K562 (cell line): ENCODE results near the gene BTRC. TPM values are rescaled to one million over a fixed set of nuclear protein-coding genes. Genes with fewer than 3 reads are reported as not detected.

Source experiments
- ATAC-seq: fragments of 200-7000 bp; cut with Tn5 transposase; 3 replicates; pipeline ENCODE4 v1.9.1; 2020; ENCODE audit warnings: moderate library complexity
- BruUV-seq: library from RNA; stranded (reverse); fragments of 400-500 nt; replicated peaks from 2 replicates; lab custom pipeline; 2021; lab: Mats Ljungman, UMichigan
- CTCF ChIA-PET: fragments of 300-600 bp; formaldehyde crosslinking; extraction: SDS; loops from one replicate; lab custom pipeline; 2021; ENCODE audit warnings: low intra/inter-chr PET ratio; lab: Yijun Ruan, JAX
- POLR2A ChIA-PET: fragments of 300-600, 350-650 bp; sonication (Branson Sonifier 250); formaldehyde crosslinking; extraction: SDS; loops from one replicate; lab custom pipeline; 2021; ENCODE audit warnings: antibody characterized with exemption, inconsistent platforms; lab: Yijun Ruan, JAX
- DNase-seq, 4 experiments: peaks; one replicate each; pipeline versions ENCODE4 v3.0.0 to v3.0.0-alpha.2; 2011 to 2018; ENCODE audit warnings: low spot score in 3 of 4, mixed read lengths in 3 of 4; ENCODE audit errors: extremely low read depth in 1 of 4
- FAIRE-seq: peaks from 2 replicates; lab custom pipeline; 2011; peaks lifted over from hg19 to GRCh38; lab: Jason Lieb, UNC
- H2AFZ ChIP-seq: 2 replicates; pipeline ENCODE4 v1.6.0; 2011; ENCODE audit warnings: low read depth, low read length, control low read depth, inconsistent platforms
- H3K27ac ChIP-seq: fragments of 200-600 bp; 3 replicates; pipeline ENCODE4 v1.8.0; 2011; ENCODE audit warnings: low read depth, mild to moderate bottlenecking, control low read depth, inconsistent platforms, low read length, moderate library complexity, mixed read lengths; ENCODE audit errors: extremely low read depth
- H3K27me3 ChIP-seq, 2 experiments: fragments of 300-600 bp in 1 of 2; 2 replicates in 1 of 2; 3 replicates in 1 of 2; pipeline versions ENCODE4 v1.6.0 to v1.8.0; 2011; ENCODE audit warnings: inconsistent platforms in 2 of 2, low read length in 2 of 2, mild to moderate bottlenecking in 1 of 2, mixed read lengths in 1 of 2, moderate library complexity in 1 of 2; ENCODE audit not compliant: control insufficient read depth in 2 of 2, insufficient read depth in 2 of 2
- H3K36me3 ChIP-seq: fragments of 300-600 bp; 3 replicates; pipeline ENCODE4 v1.8.0; 2011; ENCODE audit warnings: mild to moderate bottlenecking, low read length, inconsistent platforms; ENCODE audit not compliant: control insufficient read depth, insufficient read depth
- H3K4me1 ChIP-seq, 2 experiments: fragments of 200-600 bp in 1 of 2; replicated peaks in 1 of 2; 2 replicates in 1 of 2; 3 replicates in 1 of 2; pipeline versions ENCODE4 v1.5.1 to v1.8.0; 2011; ENCODE audit warnings: inconsistent platforms in 2 of 2, low read length in 2 of 2, mild to moderate bottlenecking in 1 of 2, mixed read lengths in 1 of 2, moderate library complexity in 1 of 2; ENCODE audit not compliant: control insufficient read depth in 2 of 2, insufficient read depth in 2 of 2
- H3K4me2 ChIP-seq: 2 replicates; pipeline ENCODE4 v1.6.1; 2011; ENCODE audit warnings: low read length, control low read depth, inconsistent platforms, mixed read lengths; ENCODE audit not compliant: insufficient read depth
- H3K4me3 ChIP-seq: fragments of 200-600 bp; sonication (generic), shearing (Covaris generic); 2 replicates; pipeline ENCODE4 v1.5.1; 2016; ENCODE audit warnings: control low read depth, inconsistent platforms
- H3K79me2 ChIP-seq: fragments of 200-600 bp; 3 replicates; pipeline ENCODE4 v1.8.0; 2011; ENCODE audit warnings: low read length, inconsistent platforms; ENCODE audit not compliant: control insufficient read depth, insufficient read depth
- H3K9ac ChIP-seq, 2 experiments: 2 replicates each; pipeline versions ENCODE4 v1.6.0 to v1.6.1; 2011; ENCODE audit warnings: low read depth in 2 of 2, low read length in 2 of 2, control low read depth in 1 of 2, inconsistent platforms in 1 of 2, mild to moderate bottlenecking in 1 of 2, mixed read lengths in 1 of 2; ENCODE audit not compliant: insufficient read depth in 1 of 2
- H3K9me1 ChIP-seq: one replicate; pipeline ENCODE4 v1.6.0; 2011; ENCODE audit warnings: inconsistent platforms, mild to moderate bottlenecking, low read length, moderate library complexity; ENCODE audit not compliant: control insufficient read depth, insufficient read depth
- H3K9me3 ChIP-seq: replicated peaks from 2 replicates; pipeline ENCODE4 v1.5.1; 2011; ENCODE audit warnings: low read depth, low read length, inconsistent platforms; ENCODE audit not compliant: control insufficient read depth, insufficient read depth
- H4K20me1 ChIP-seq: replicated peaks from 2 replicates; pipeline ENCODE4 v1.6.1; 2011; ENCODE audit warnings: low read length, inconsistent platforms, mixed read lengths; ENCODE audit not compliant: control insufficient read depth, insufficient read depth
- MEIS2 ChIP-seq: fragments of 450-650 bp; IDR thresholded peaks from 2 replicates; pipeline ENCODE4 v1.6.1; 2014; ENCODE audit warnings: mild to moderate bottlenecking; ENCODE audit not compliant: partially characterized antibody
- WGBS: fragments of 100-300 bp; shearing (Covaris generic); methylation state at CpG from one replicate; pipeline ENCODE4 v1.1.6; 2016; ENCODE audit warnings: low coverage, mixed read lengths; ENCODE audit not compliant: insufficient coverage; ENCODE audit errors: missing lambda C conversion rate; 5-methylcytosine and 5-hydroxymethylcytosine counted together
- in situ Hi-C: fragments of 300-500 bp; cut with MboI; formaldehyde crosslinking; loops from 4 replicates; pipeline ENCODE4 v1.15.0; 2018; ENCODE audit warnings: inconsistent platforms, mixed read lengths
- intact Hi-C: fragments of 100-400 bp; cut with micrococcal nuclease; formaldehyde crosslinking; loops from 2 replicates; pipeline ENCODE4 v1.14.2; 2022
- polyA plus RNA-seq, 8 experiments: library from polyadenylated mRNA; depleted of rRNA in 4 of 8; stranded (reverse) in 5 of 8; unstranded in 3 of 8; fragments of >200 nt; fragmentation: Nextera tagmentation in 2 of 8; fragmentation: Illumina TruSeq in 1 of 8; extraction: Ambion mirVana in 2 of 8; extraction: Trizol in 1 of 8; gene quantifications; 2 replicates each; pipeline versions ENCODE4 v1.2.1 to v1.2.3, GENCODE V29; 2011 to 2014; ENCODE audit warnings: inconsistent platforms in 1 of 8, missing spikeins in 1 of 8
- total RNA-seq, 7 experiments: library from RNA; depleted of rRNA in 6 of 7; stranded (reverse); fragments of >200 nt in 6 of 7; fragmentation: Illumina TruSeq in 2 of 7; extraction: Trizol in 2 of 7; gene quantifications; 2 replicates each; pipeline versions ENCODE4 v1.2.1 to v1.2.3, GENCODE V29; 2011 to 2021; ENCODE audit warnings: low replicate concordance in 1 of 7
- TF ChIP-seq, protein P1 (sequence below): fragments of 450-650 bp; IDR thresholded peaks from 2 replicates; pipeline ENCODE4 v1.6.1; 2016

Gene BTRC
- total and polyA plus RNA-seq, 9 of the 15 experiments (the other 6 are each of a cell fraction or from before 2014, with no cell fraction given): 1.6 to 15.4 (median 7.0) TPM

GRCh38 chr10:101438881-101439391 lies 85.0 kb downstream of the BTRC start:
- Histone ChIP-seq H3K4me1 (no peaks in the 10 kb centered on the region; a peak in 2 of 5 replicates), H3K27me3 (no peaks in the 10 kb centered on the region), H3K4me3 (no peak overlapping the region)
- FAIRE-seq (no peak), DNase-seq (no peak)
- TF ChIP-seq MEIS2: no peak
- TF ChIP-seq, protein P1, sequence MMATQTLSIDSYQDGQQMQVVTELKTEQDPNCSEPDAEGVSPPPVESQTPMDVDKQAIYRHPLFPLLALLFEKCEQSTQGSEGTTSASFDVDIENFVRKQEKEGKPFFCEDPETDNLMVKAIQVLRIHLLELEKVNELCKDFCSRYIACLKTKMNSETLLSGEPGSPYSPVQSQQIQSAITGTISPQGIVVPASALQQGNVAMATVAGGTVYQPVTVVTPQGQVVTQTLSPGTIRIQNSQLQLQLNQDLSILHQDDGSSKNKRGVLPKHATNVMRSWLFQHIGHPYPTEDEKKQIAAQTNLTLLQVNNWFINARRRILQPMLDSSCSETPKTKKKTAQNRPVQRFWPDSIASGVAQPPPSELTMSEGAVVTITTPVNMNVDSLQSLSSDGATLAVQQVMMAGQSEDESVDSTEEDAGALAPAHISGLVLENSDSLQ: peak; percentile 37; the same call in 1 of the 2 replicates
- TF ChIP-seq, all 486 proteins: peak for 1
- Histone ChIP-seq H3K4me2 (no peak overlapping the region), H2AFZ (no peak overlapping the region), H3K9ac (no peak overlapping the region), H4K20me1 (no peaks in the 10 kb centered on the region), H3K9me1 (no peaks in the 10 kb centered on the region), H3K79me2 (no peaks in the 10 kb centered on the region), H3K36me3 (no peaks in the 10 kb centered on the region), H3K27ac (no peak overlapping the region), H3K9me3 (no peaks in the 10 kb centered on the region)
- BruUV-seq: no TSS peak
- ChIA-PET POLR2A (interaction anchor here (2.1 kb wide), 1 partner anchor 10 kb away, joined by 5 read pairs; no protein-coding TSS in a partner anchor), CTCF (no interaction called here)
- intact Hi-C loops: no loop called here
- WGBS: 20% methylated on average over 5 of the region's 5 CpGs
- ATAC-seq: no peak
- in situ Hi-C loops: no loop called here
